ENCODE measurements around the gene IFT172.

Gene IFT172

GRCh38 chr2:27493948-27494283, 4.4 kb upstream of the IFT172 start:
- Histone ChIP-seq H3K4me3 (ENCODE audit: low read depth, low read length) (no peak overlapping the region), H3K4me1 (ENCODE audit: control insufficient read depth in 1 of 2, insufficient read depth in 2 of 2, low read length in 2 of 2) (peaks cover 4 to 10% of the 10 kb centered on the region in 2 experiments), H3K27me3 (ENCODE audit: insufficient read depth, low read length) (peaks cover 24% of the 10 kb centered on the region), H2AK5ac (ENCODE audit: low read length) (no peak overlapping the region), H4K91ac (ENCODE audit: low read depth, low read length) (no peak overlapping the region), H2BK5ac (ENCODE audit: low read depth, low read length, poor library complexity) (no peak overlapping the region), H3K9ac (ENCODE audit: low read length) (no peak overlapping the region), H2AFZ (ENCODE audit: insufficient read depth, low read length, poor library complexity) (no peak overlapping the region), H3K18ac (ENCODE audit: low read length) (no peak overlapping the region), H3K4me2 (ENCODE audit: low read length) (no peak overlapping the region), H3K79me2 (ENCODE audit: control insufficient read depth, insufficient read depth, low read length, poor library complexity) (no peaks in the 10 kb centered on the region), H3K23ac (ENCODE audit: low read length) (no peak overlapping the region), H2BK120ac (ENCODE audit: insufficient read depth, low read length, poor library complexity) (no peak overlapping the region), H3K36me3 (ENCODE audit: control insufficient read depth in 1 of 2, insufficient read depth in 2 of 2, low read length in 2 of 2) (no peaks in the 10 kb centered on the region), H4K8ac (ENCODE audit: low read depth, low read length) (no peak overlapping the region), H3K4ac (ENCODE audit: low read depth, low read length) (no peak overlapping the region), H2BK12ac (ENCODE audit: low read length) (no peak overlapping the region), H3K27ac (ENCODE audit: low read depth, low read length) (no peak overlapping the region), H4K12ac (ENCODE audit: low read depth, low read length) (no peak overlapping the region), H3K14ac (ENCODE audit: low read length) (no peak overlapping the region), H3K9me3 (ENCODE audit: insufficient read depth, low read depth, low read length) (peaks cover 6% of the 10 kb centered on the region), H3K79me1 (ENCODE audit: low read length) (no peaks in the 10 kb centered on the region)
- no peak for DNase-seq
- WGBS (ENCODE audit: extremely low coverage, insufficient coverage, insufficient read length): no CpG with 5 or more reads among the region's 13 CpGs

GRCh38 chr2:27492557-27492956, 3.0 kb upstream of the IFT172 start:
- H3K27me3 ChIP-seq (ENCODE audit: insufficient read depth, low read length): peaks cover 24% of the 10 kb centered on the region
- no peak overlapping the region for H2BK5ac ChIP-seq (ENCODE audit: low read depth, low read length, poor library complexity)
- no peak overlapping the region for H3K4me3 ChIP-seq (ENCODE audit: low read depth, low read length)
- H3K14ac ChIP-seq (ENCODE audit: low read length): no peak overlapping the region
- H3K4me1 ChIP-seq (ENCODE audit: control insufficient read depth in 1 of 2, insufficient read depth in 2 of 2, low read length in 2 of 2): peaks cover 4 to 10% of the 10 kb centered on the region in 2 experiments
- no peak overlapping the region for H3K4ac ChIP-seq (ENCODE audit: low read depth, low read length)
- no peak overlapping the region for H3K4me2 ChIP-seq (ENCODE audit: low read length)
- H3K36me3 ChIP-seq (ENCODE audit: control insufficient read depth in 1 of 2, insufficient read depth in 2 of 2, low read length in 2 of 2): no peaks in the 10 kb centered on the region
- no peaks in the 10 kb centered on the region for H3K79me2 ChIP-seq (ENCODE audit: control insufficient read depth, insufficient read depth, low read length, poor library complexity)
- no peak overlapping the region for H4K8ac ChIP-seq (ENCODE audit: low read depth, low read length)
- WGBS (ENCODE audit: extremely low coverage, insufficient coverage, insufficient read length): no CpG with 5 or more reads among the region's 4 CpGs
- no peak overlapping the region for H2BK12ac ChIP-seq (ENCODE audit: low read length)
- H4K12ac ChIP-seq (ENCODE audit: low read depth, low read length): no peak overlapping the region
- H2AFZ ChIP-seq (ENCODE audit: insufficient read depth, low read length, poor library complexity): no peak overlapping the region
- no peaks in the 10 kb centered on the region for H3K79me1 ChIP-seq (ENCODE audit: low read length)
- H2BK120ac ChIP-seq (ENCODE audit: insufficient read depth, low read length, poor library complexity): no peak overlapping the region
- no peak for DNase-seq
- H3K18ac ChIP-seq (ENCODE audit: low read length): no peak overlapping the region
- no peak overlapping the region for H3K27ac ChIP-seq (ENCODE audit: low read depth, low read length)
- no peak overlapping the region for H4K91ac ChIP-seq (ENCODE audit: low read depth, low read length)
- H3K9ac ChIP-seq (ENCODE audit: low read length): no peak overlapping the region
- no peak overlapping the region for H3K23ac ChIP-seq (ENCODE audit: low read length)
- H2AK5ac ChIP-seq (ENCODE audit: low read length): no peak overlapping the region
- peaks cover 6% of the 10 kb centered on the region for H3K9me3 ChIP-seq (ENCODE audit: insufficient read depth, low read depth, low read length)

GRCh38 chr2:27489118-27489497, 435 bp downstream of the IFT172 start:
- WGBS (ENCODE audit: extremely low coverage, insufficient coverage, insufficient read length): no CpG with 5 or more reads among the region's 11 CpGs
- Histone ChIP-seq H3K4ac (ENCODE audit: low read depth, low read length) (no peak overlapping the region), H3K79me2 (ENCODE audit: control insufficient read depth, insufficient read depth, low read length, poor library complexity) (no peaks in the 10 kb centered on the region), H3K18ac (ENCODE audit: low read length) (no peak overlapping the region), H3K9me3 (ENCODE audit: insufficient read depth, low read depth, low read length) (peaks cover 1% of the 10 kb centered on the region), H4K8ac (ENCODE audit: low read depth, low read length) (peak overlapping the region; percentile 69), H4K12ac (ENCODE audit: low read depth, low read length) (no peak overlapping the region), H3K36me3 (ENCODE audit: control insufficient read depth in 1 of 2, insufficient read depth in 2 of 2, low read length in 2 of 2) (peaks cover 0 to 1% of the 10 kb centered on the region in 2 experiments), H3K4me2 (ENCODE audit: low read length) (peak overlapping the region; percentile 86), H3K4me1 (ENCODE audit: control insufficient read depth in 1 of 2, insufficient read depth in 2 of 2, low read length in 2 of 2) (peaks cover 0 to 5% of the 10 kb centered on the region in 2 experiments), H3K27me3 (ENCODE audit: insufficient read depth, low read length) (peaks cover 2% of the 10 kb centered on the region), H2BK120ac (ENCODE audit: insufficient read depth, low read length, poor library complexity) (no peak overlapping the region), H3K27ac (ENCODE audit: low read depth, low read length) (no peak overlapping the region), H3K14ac (ENCODE audit: low read length) (no peak overlapping the region), H3K4me3 (ENCODE audit: low read depth, low read length) (peak overlapping the region; percentile 75), H3K9ac (ENCODE audit: low read length) (peak overlapping the region; percentile 3), H2BK5ac (ENCODE audit: low read depth, low read length, poor library complexity) (no peak overlapping the region), H4K91ac (ENCODE audit: low read depth, low read length) (no peak overlapping the region), H2BK12ac (ENCODE audit: low read length) (no peak overlapping the region), H2AK5ac (ENCODE audit: low read length) (no peak overlapping the region), H2AFZ (ENCODE audit: insufficient read depth, low read length, poor library complexity) (peak overlapping the region; percentile 5), H3K23ac (ENCODE audit: low read length) (no peak overlapping the region), H3K79me1 (ENCODE audit: low read length) (no peaks in the 10 kb centered on the region)
- peak; percentile 1 to 35 for DNase-seq

- H3K4me2 ChIP-seq (ENCODE audit: low read length): no peak overlapping the region
- H3K4me1 ChIP-seq (ENCODE audit: control insufficient read depth in 1 of 2, insufficient read depth in 2 of 2, low read length in 2 of 2): peaks cover 0 to 5% of the 10 kb centered on the region in 2 experiments
- H3K18ac ChIP-seq (ENCODE audit: low read length): no peak overlapping the region
- no peak overlapping the region for H3K4me3 ChIP-seq (ENCODE audit: low read depth, low read length)
- no peak overlapping the region for H3K27ac ChIP-seq (ENCODE audit: low read depth, low read length)
- DNase-seq: no peak
- no peak overlapping the region for H3K23ac ChIP-seq (ENCODE audit: low read length)
- H3K79me1 ChIP-seq (ENCODE audit: low read length): no peaks in the 10 kb centered on the region
- no peaks in the 10 kb centered on the region for H3K79me2 ChIP-seq (ENCODE audit: control insufficient read depth, insufficient read depth, low read length, poor library complexity)
- no peak overlapping the region for H3K14ac ChIP-seq (ENCODE audit: low read length)
- H2BK5ac ChIP-seq (ENCODE audit: low read depth, low read length, poor library complexity): no peak overlapping the region
- no peak overlapping the region for H4K8ac ChIP-seq (ENCODE audit: low read depth, low read length)
- no CpG with 5 or more reads among the region's 3 CpGs for WGBS (ENCODE audit: extremely low coverage, insufficient coverage, insufficient read length)
- no peak overlapping the region for H2AFZ ChIP-seq (ENCODE audit: insufficient read depth, low read length, poor library complexity)
- no peak overlapping the region for H4K91ac ChIP-seq (ENCODE audit: low read depth, low read length)
- H3K36me3 ChIP-seq (ENCODE audit: control insufficient read depth in 1 of 2, insufficient read depth in 2 of 2, low read length in 2 of 2): peaks cover 1 to 2% of the 10 kb centered on the region in 2 experiments
- no peak overlapping the region for H2BK12ac ChIP-seq (ENCODE audit: low read length)
- no peaks in the 10 kb centered on the region for H3K9me3 ChIP-seq (ENCODE audit: insufficient read depth, low read depth, low read length)
- H2AK5ac ChIP-seq (ENCODE audit: low read length): no peak overlapping the region
- no peak overlapping the region for H4K12ac ChIP-seq (ENCODE audit: low read depth, low read length)
- H3K4ac ChIP-seq (ENCODE audit: low read depth, low read length): no peak overlapping the region
- no peak overlapping the region for H2BK120ac ChIP-seq (ENCODE audit: insufficient read depth, low read length, poor library complexity)
- H3K27me3 ChIP-seq (ENCODE audit: insufficient read depth, low read length): no peaks in the 10 kb centered on the region
- H3K9ac ChIP-seq (ENCODE audit: low read length): no peak overlapping the region
Observed at GRCh38 chr2:27485496-27485895, 4.0 kb downstream of the IFT172 start.
